Hepatocyte (in vitro differentiated cells): ENCODE measurements around the gene LRTM1.

Experiments
- CTCF ChIP-seq: fragments of 200-600 bp; sonication (generic); IDR thresholded peaks from 2 replicates; pipeline ENCODE4 v1.5.1; 2016; ENCODE audit warnings: antibody characterized with exemption, mild to moderate bottlenecking; ENCODE audit not compliant: poor library complexity
- EZH2 ChIP-seq: fragments of 200-600 bp; sonication (generic); IDR thresholded peaks from 2 replicates; pipeline ENCODE4 v1.6.1; 2016; ENCODE audit warnings: antibody characterized with exemption, mild to moderate bottlenecking, borderline replicate concordance
- EZH2phosphoT487 ChIP-seq: fragments of 200-600 bp; sonication (generic); IDR thresholded peaks from one replicate; pipeline ENCODE4 v1.6.1; 2018; ENCODE audit warnings: antibody characterized with exemption, mild to moderate bottlenecking, low read depth, moderate library complexity; ENCODE audit not compliant: unreplicated experiment, severe bottlenecking

DNA sequence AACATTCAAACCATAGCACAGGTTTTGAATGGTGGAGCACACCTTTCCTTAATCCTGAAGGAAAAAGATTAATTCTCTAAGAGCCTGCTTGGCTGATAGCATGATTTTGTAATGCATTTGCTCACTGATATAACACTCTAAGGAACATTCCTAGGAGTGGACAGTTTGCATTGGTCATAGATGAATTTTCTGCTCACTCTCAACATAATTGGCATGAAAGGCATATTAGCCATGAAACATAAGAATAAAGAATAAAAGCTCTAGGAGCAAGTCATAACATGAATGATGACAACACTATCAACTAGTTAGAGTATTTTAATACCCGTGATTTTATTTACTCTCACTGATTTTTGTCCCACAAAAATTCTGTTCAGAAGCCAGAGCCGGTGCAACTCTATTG lies 34.3 kb upstream of the LRTM1 start:
- TF ChIP-seq EZH2 (no peak), CTCF (no peak), EZH2phosphoT487 (no peak)
